Stimulated activated CD4-positive, alpha-beta T cell treated with anti-CD3 and anti-CD28 coated beads, Interleukin-15, amount 100 ng/mL, for 48 hours (primary cell): Measurements from ENCODE around the gene UBE2D3.
"Not testable (repeated sequence)": the region's sequence is repeated elsewhere in the genome, so short reads cannot be mapped to it uniquely, and the experiment has no call there.

Experiments used
- DNase-seq, 2 donors: peaks; one replicate each; pipeline ENCODE4 v3.0.0-alpha.2; 2020; ENCODE audit warnings: low read depth in 2 of 2

UBE2D3 gene

GRCh38 chr4:102829803-102830202, 2.5 kb upstream of the UBE2D3 start:
- no peak for DNase-seq

GRCh38 chr4:102828497-102828808, 1.1 kb upstream of the UBE2D3 start:
- DNase-seq, result no peak

GRCh38 chr4:102827674-102828496, 534 bp upstream of the UBE2D3 start:
- DNase-seq, result peak; percentile 97 to 98

GRCh38 chr4:102826105-102826889, 1.1 kb downstream of the UBE2D3 start:
- peak in 1 of 2 donors; percentile 70 for DNase-seq

GRCh38 chr4:102825261-102826091, 1.9 kb downstream of the UBE2D3 start:
- peak; percentile 25 to 34 for DNase-seq

GRCh38 chr4:102824398-102824797, 3.0 kb downstream of the UBE2D3 start:
- DNase-seq, result no peak

- no peak for DNase-seq
These were observed 3.5 kb downstream of the UBE2D3 start for GRCh38 chr4:102823897-102824296.

GRCh38 chr4:102823464-102823863, 3.9 kb downstream of the UBE2D3 start:
- no peak for DNase-seq

- no peak for DNase-seq
These were observed 7.6 kb downstream of the UBE2D3 start for GRCh38 chr4:102819588-102820365.

GRCh38 chr4:102819100-102819499, 8.3 kb downstream of the UBE2D3 start:
- not testable (repeated sequence) for DNase-seq

- no peak for DNase-seq
These were observed 9.6 kb downstream of the UBE2D3 start for GRCh38 chr4:102817613-102818268.

- no peak for DNase-seq
These were observed 10.2 kb downstream of the UBE2D3 start for GRCh38 chr4:102817021-102817605.

- DNase-seq, result no peak
These were observed 11.4 kb downstream of the UBE2D3 start for GRCh38 chr4:102815981-102816380.

- no peak for DNase-seq
These were observed 17.7 kb downstream of the UBE2D3 start for GRCh38 chr4:102809691-102810090.

GRCh38 chr4:102809190-102809589, 18.2 kb downstream of the UBE2D3 start:
- no peak for DNase-seq

- no peak for DNase-seq
These were observed 19.3 kb downstream of the UBE2D3 start for GRCh38 chr4:102808009-102808408.

- no peak for DNase-seq
These were observed 20.0 kb downstream of the UBE2D3 start for GRCh38 chr4:102807345-102807744.

- no peak for DNase-seq
These were observed 27.5 kb downstream of the UBE2D3 start for GRCh38 chr4:102799816-102800215.

GRCh38 chr4:102794999-102795398, 32.4 kb downstream of the UBE2D3 start:
- DNase-seq, result no peak

GRCh38 chr4:102792361-102792936, 34.9 kb downstream of the UBE2D3 start:
- no peak for DNase-seq
